ENCODE data around the gene COL1A1.

Gene COL1A1

DNA sequence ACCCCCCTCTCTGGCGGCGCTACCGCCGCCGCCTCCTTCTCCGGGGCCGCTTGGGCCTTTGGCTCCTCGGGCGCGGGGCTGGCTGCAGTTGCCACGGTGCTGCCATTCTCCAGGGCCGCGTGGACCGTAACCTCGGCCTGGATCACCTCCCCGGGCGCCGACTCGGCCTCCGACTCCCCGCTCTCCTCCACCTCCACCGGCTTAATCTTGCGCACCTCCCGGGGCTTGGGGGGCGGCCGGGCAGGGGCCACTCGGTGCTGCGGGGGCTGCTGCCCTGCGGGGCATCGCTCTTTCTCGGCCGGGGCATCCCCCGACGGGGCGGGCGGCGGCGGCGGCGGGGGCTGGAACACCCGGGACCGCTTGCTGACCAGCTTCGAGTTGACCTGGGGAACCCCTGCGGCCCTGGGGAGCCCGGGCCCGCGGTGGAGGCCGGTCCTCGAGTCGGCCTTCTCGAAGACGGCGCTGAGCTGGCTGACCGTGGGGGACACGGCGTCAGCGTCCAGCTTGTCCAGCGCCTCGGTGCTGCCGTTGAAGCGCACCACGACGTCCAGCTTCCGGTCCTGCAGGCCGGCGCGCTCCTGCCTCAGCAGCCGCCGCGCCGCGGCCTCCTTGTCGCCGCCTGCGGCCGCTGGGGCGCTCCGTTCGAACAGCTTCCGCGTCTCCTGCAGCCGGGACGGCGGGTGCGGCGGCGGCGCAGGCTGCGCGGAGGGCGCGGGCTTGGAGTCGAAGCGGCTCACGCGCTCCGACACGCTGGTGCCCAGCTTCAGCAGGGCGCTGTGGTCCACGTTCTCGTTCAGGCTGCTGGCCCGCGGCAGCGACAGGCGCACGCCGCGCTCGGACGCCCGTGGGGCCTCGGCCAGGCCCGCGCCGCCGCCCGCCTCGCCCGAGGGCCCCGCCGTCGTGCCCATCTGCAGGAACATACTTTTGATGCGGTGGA lies 51.7 kb downstream of the COL1A1 start:
- TF ChIP-seq, protein P1, sequence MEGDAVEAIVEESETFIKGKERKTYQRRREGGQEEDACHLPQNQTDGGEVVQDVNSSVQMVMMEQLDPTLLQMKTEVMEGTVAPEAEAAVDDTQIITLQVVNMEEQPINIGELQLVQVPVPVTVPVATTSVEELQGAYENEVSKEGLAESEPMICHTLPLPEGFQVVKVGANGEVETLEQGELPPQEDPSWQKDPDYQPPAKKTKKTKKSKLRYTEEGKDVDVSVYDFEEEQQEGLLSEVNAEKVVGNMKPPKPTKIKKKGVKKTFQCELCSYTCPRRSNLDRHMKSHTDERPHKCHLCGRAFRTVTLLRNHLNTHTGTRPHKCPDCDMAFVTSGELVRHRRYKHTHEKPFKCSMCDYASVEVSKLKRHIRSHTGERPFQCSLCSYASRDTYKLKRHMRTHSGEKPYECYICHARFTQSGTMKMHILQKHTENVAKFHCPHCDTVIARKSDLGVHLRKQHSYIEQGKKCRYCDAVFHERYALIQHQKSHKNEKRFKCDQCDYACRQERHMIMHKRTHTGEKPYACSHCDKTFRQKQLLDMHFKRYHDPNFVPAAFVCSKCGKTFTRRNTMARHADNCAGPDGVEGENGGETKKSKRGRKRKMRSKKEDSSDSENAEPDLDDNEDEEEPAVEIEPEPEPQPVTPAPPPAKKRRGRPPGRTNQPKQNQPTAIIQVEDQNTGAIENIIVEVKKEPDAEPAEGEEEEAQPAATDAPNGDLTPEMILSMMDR (IDR thresholded peaks at IDR 0.05; ENCODE audit: low read depth, low read length, missing control alignments): peak; percentile 3
- no peak for DNase-seq (ENCODE audit: low read depth)
- H3K4me3 ChIP-seq (ENCODE audit: low read depth, low read length): peak overlapping the region; percentile 71

DNA sequence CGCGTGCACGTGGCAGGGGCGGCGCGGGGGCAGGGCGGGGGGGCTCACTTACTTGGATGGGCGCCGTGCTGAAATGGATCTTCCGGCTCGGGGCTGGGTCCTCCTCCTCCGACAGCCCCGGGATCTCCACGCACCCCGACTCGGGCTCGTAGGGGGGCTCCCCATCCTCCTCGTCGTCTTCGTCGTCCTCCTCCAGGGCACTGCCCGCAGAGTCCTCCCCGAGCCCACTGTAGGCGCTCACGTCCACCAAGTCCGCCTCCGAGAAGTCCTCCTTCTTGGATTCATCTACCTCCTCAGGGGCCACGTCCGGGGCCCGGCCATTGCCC lies 52.4 kb downstream of the COL1A1 start:
- H3K4me3 ChIP-seq (ENCODE audit: low read depth, low read length): peak overlapping the region; percentile 71
- TF ChIP-seq, protein P1 (IDR thresholded peaks at IDR 0.05; ENCODE audit: low read depth, low read length, missing control alignments): no peak
- DNase-seq (ENCODE audit: low read depth): no peak

DNA sequence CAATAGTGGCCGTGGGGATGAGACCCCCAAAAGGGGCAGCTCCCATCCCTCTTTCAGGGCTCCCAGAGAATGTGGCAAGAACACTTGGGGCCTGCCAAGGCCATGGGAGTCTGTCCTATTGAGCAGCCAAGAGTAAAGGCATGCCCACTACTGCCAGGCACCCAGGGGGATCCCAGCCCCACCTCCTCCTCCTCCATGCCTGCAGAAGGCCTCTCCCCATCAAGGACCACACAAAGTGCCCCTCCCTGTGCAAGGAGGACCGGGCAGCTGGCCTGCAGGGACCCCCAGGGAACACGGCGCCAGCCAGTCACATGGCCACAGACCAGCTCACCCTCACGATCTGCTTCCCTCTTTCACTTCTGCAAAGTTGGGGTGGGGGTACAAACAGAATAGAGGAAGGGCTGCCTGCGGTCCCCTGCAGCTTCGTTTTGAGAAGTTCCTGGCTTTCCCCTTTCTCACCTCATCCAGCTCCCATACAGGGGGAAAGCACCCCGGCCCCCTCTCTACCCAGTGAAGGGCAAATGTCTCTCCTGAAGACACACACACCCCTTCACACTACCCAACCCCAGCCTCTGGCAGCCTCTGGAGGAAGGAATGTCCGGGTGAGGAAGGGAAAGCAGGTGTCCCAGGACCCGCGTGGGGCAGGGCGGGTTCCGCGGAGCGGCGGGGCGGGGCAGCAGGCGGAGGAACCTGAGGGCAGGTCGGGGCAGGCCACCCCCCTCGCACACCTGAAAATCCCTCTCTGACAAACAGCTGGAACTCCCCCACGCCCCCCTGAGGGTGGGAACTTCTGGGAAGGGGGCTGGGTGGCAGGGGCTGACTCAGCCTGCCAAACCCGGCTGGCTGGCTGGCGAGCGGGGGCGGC lies 53.0 kb downstream of the COL1A1 start:
- TF ChIP-seq, protein P1 (IDR thresholded peaks at IDR 0.05; ENCODE audit: low read depth, low read length, missing control alignments): no peak
- DNase-seq (ENCODE audit: low read depth): peak; percentile 60
- H3K4me3 ChIP-seq (ENCODE audit: low read depth, low read length): peak overlapping the region; percentile 71

DNA sequence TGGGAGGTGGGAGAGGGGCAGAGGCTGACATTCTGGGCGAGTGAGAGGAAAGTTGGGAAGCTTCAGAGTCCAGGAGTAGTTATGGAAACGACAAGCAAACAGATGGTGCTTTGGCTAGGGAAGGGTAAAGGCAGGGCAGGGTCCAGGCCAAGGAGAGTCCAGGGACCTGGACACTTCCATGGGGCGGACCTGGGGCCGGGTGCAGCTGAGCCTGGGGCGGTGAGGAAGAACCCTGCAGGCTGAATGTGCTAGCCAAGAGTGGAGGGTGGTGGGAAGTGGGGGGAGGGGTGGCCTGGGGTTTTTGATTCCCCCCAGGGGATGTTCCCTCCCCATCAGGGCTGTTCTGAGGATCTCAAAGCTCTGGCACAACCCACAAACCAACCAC lies 53.6 kb downstream of the COL1A1 start:
- DNase-seq (ENCODE audit: low read depth): no peak
- H3K4me3 ChIP-seq (ENCODE audit: low read depth, low read length): peak overlapping the region; percentile 71
- TF ChIP-seq, protein P1 (IDR thresholded peaks at IDR 0.05; ENCODE audit: low read depth, low read length, missing control alignments): no peak

DNA sequence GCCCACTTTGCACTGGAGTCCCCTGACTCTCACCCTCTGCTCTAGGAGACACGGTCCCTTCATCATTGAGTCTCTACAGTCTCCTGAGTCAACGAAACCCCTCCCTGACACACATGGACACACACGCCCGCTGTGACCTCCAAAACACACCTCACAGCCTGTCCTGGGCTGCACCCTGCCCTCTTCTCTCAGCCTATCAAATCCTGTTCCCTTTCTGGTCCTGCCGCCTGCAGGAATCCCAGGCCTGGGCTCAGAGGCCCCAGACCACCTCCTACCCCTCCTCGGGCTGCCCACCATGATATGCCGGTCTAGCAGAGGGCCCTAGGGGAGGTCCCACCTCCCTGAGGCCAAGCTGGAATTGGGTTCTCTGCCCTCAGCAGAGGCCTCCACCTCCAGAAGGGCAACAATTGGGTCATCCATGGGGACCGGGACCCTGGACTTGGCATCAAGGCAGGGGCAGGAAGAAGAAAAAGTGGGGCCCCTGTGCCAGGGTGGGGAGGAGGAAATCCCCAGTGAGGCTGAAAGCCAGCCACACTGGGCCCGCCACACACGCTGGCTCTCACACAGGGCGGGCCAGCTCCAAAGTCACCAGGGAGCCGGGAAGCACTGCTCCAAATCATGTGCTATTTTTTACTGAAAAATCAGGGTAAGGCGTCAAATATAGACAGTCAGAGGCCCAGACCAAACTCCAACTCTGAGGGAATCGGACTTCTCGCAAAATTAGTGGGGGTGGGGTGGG lies 54.3 kb downstream of the COL1A1 start:
- DNase-seq (ENCODE audit: low read depth): no peak
- peak overlapping the region; percentile 71 for H3K4me3 ChIP-seq (ENCODE audit: low read depth, low read length)
- TF ChIP-seq, protein P1 (IDR thresholded peaks at IDR 0.05; ENCODE audit: low read depth, low read length, missing control alignments): no peak

DNA sequence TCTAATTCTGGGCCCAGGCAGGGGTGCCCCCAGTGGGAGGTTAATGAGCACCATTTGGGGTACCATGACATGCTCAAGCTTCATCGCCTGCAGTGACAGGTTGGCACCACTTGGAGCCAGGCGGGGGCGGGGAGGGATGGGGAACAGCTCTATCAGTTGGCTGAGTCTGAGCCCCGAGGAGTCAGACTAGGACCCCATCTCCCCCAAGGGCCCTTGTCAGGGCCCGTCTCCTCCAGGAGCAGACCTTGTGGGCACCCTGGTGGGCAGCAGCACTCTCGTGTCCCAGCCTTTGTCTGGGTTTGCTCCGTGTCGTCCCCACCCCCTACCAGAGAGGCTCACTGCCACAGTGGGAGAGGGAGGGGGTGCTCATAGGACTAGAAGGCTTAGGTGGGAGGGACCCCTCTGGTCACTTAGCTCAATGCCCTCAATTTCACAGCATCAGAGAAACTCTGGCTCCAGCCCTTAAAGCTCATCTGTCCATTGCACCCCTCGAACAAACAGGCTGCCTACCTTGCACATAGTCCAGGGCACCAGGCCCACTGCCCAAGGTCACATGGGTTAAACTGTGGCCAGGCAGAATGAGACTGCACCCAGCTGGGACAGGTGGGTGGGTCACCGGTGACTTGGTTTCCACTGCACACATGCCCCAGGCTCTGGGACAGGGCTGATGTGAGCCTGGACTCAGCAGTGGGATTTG lies 55.1 kb downstream of the COL1A1 start:
- peak overlapping the region; percentile 71 for H3K4me3 ChIP-seq (ENCODE audit: low read depth, low read length)
- TF ChIP-seq, protein P1 (IDR thresholded peaks at IDR 0.05; ENCODE audit: low read depth, low read length, missing control alignments): peak; percentile 41
- DNase-seq (ENCODE audit: low read depth): no peak
